Esophagus muscularis mucosa (tissue), 4 donors: ENCODE data around the gene PTPN1. TPM values are rescaled to one million over a fixed set of nuclear protein-coding genes. Genes with fewer than 3 reads are reported as not detected.

ENCODE experiments used
- DNase-seq: peaks from one replicate; pipeline ENCODE4 v3.0.0-alpha.2; 2017; ENCODE audit errors: extremely low spot score
- H3K27ac ChIP-seq, 4 donors: fragments of 200-600 bp; sonication (generic); replicated peaks in 1 of 4; 1 replicate in 3 of 4; 2 replicates in 1 of 4; pipeline ENCODE4 v1.5.1; 2016 to 2019; ENCODE audit warnings: mild to moderate bottlenecking in 1 of 4
- H3K27me3 ChIP-seq, 4 donors: fragments of 200-600 bp; sonication (generic); one replicate each; pipeline versions ENCODE4 v1.5.1 to v1.6.0; 2016 to 2019
- H3K36me3 ChIP-seq, 4 donors: fragments of 200-600 bp; sonication (generic); one replicate each; pipeline ENCODE4 v1.5.1; 2016 to 2019
- H3K4me1 ChIP-seq, 4 donors: fragments of 200-600 bp; sonication (generic); one replicate each; pipeline ENCODE4 v1.5.1; 2016 to 2019
- H3K4me3 ChIP-seq, 4 donors: fragments of 200-600 bp; sonication (generic); 1 replicate in 2 of 4; 2 replicates in 2 of 4; pipeline ENCODE4 v1.5.1; 2016 to 2019; ENCODE audit warnings: mild to moderate bottlenecking in 4 of 4, moderate library complexity in 1 of 4
- H3K9me3 ChIP-seq, 4 donors: fragments of 200-600 bp; sonication (generic); 1 replicate in 3 of 4; 2 replicates in 1 of 4; pipeline ENCODE4 v1.5.1; 2016 to 2019
- EP300 ChIP-seq: sonication (generic); formaldehyde crosslinking; IDR thresholded peaks from one replicate; pipeline ENCODE4 v1.6.1; 2017; ENCODE audit warnings: antibody characterized with exemption
- POLR2A ChIP-seq: fragments of 450-650 bp; IDR thresholded peaks from one replicate; pipeline ENCODE4 v1.6.1; 2017; ENCODE audit warnings: antibody characterized with exemption, moderate library complexity, mild to moderate bottlenecking, low read depth
- POLR2AphosphoS5 ChIP-seq, 2 donors: sonication (generic); formaldehyde crosslinking; IDR thresholded peaks; one replicate each; pipeline ENCODE4 v1.6.1; 2017; ENCODE audit warnings: antibody characterized with exemption in 2 of 2
- WGBS: methylation state at CpG from one replicate; pipeline ENCODE4 v1.1.5; 2018; 5-methylcytosine and 5-hydroxymethylcytosine counted together
- intact Hi-C: fragments of 100-400 bp; cut with DNase I; formaldehyde crosslinking; loops from one replicate; pipeline ENCODE4 v1.15.1; 2023
- total RNA-seq, 4 donors: library from RNA; depleted of rRNA; stranded (reverse); fragments of >200 nt; gene quantifications; one replicate each; pipeline versions ENCODE4 v1.1.0 to v1.2.1, GENCODE V29; 2016
- TF ChIP-seq, protein P1 (sequence below), 3 experiments: fragments of 200-600 bp in 2 of 3; fragments of 450-650 bp in 1 of 3; sonication (generic) in 2 of 3; IDR thresholded peaks; one replicate each; pipeline ENCODE4 v1.5.1; 2017 to 2019; ENCODE audit warnings: antibody characterized with exemption in 3 of 3, mild to moderate bottlenecking in 2 of 3, moderate library complexity in 1 of 3

PTPN1 gene
- total RNA-seq, 4 donors from 2014 or later, result 21.2 to 49.0 (median 41.0) TPM

DNA sequence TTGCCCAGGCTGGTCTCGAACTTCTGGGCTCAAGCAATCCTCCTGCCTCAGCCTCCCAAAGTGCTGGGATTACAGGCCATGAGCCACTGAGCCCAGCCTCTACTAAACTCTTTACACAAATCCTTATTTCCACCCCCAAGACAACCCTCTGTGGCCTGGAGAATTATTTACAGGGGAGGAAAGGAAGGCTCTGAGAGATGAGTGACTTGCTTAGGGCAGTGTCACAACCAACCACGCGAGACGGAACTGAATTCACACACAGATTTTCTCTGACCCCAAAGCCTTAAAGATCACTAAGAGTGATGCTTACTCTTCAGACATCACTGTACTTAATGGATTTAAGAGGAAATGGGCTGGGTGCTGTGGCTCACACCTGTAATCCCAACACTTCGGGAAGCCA is 95.0 kb downstream of the PTPN1 start:
- intact Hi-C loops, result no loop called here
- H3K9me3 ChIP-seq, result no peaks in the 10 kb centered on the region

DNA sequence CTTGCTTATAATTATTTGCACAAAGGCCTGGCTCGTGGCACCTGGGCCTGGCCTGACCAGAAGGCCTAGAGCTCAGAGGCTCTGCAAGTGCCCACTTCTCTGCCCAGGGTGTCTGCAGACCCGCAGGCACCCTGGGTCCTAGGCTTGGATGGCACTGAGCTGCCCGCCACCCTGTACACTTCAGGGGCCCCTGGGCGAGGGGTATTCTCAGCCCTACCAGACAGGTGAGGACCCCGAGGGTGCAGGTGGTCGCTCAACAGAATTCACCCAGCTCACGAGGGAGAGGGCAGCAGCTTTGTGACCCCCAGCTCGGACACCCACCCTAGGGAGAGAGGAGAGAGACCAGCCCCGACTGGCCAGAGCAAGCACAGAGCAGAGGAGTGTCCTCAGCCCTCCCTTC is 97.3 kb downstream of the PTPN1 start:
- intact Hi-C loops, result no loop called here
- Histone ChIP-seq H3K4me3 (no peak overlapping the region), H3K4me1 (peaks cover 0 to 6% (median 0%) of the 10 kb centered on the region in 4 donors), H3K9me3 (no peaks in the 10 kb centered on the region), H3K27ac (no peak overlapping the region), H3K36me3 (peaks cover 0 to 20% (median 16%) of the 10 kb centered on the region in 4 donors), H3K27me3 (peaks cover 0 to 5% (median 0%) of the 10 kb centered on the region in 4 donors)
- DNase-seq, result no peak
- no peak for TF ChIP-seq POLR2A
- no peak for TF ChIP-seq EP300
- no peak for TF ChIP-seq POLR2AphosphoS5 (IDR thresholded peaks at IDR 0.05)
- TF ChIP-seq, protein P1, sequence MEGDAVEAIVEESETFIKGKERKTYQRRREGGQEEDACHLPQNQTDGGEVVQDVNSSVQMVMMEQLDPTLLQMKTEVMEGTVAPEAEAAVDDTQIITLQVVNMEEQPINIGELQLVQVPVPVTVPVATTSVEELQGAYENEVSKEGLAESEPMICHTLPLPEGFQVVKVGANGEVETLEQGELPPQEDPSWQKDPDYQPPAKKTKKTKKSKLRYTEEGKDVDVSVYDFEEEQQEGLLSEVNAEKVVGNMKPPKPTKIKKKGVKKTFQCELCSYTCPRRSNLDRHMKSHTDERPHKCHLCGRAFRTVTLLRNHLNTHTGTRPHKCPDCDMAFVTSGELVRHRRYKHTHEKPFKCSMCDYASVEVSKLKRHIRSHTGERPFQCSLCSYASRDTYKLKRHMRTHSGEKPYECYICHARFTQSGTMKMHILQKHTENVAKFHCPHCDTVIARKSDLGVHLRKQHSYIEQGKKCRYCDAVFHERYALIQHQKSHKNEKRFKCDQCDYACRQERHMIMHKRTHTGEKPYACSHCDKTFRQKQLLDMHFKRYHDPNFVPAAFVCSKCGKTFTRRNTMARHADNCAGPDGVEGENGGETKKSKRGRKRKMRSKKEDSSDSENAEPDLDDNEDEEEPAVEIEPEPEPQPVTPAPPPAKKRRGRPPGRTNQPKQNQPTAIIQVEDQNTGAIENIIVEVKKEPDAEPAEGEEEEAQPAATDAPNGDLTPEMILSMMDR (IDR thresholded peaks at IDR 0.05), result no peak
- 94% methylated on average over 6 of the region's 9 CpGs for WGBS

More for the DNA sequence above, 95.0 kb downstream of the PTPN1 start:
- Histone ChIP-seq H3K4me1 (no peaks in the 10 kb centered on the region), H3K36me3 (peaks cover 0 to 31% (median 24%) of the 10 kb centered on the region in 4 donors), H3K27ac (no peak overlapping the region), H3K4me3 (no peak overlapping the region), H3K27me3 (peaks cover 0 to 17% (median 0%) of the 10 kb centered on the region in 4 donors)
- WGBS, result 95% methylated on average over 5 of the region's 5 CpGs
- DNase-seq, result no peak
- TF ChIP-seq POLR2AphosphoS5 (IDR thresholded peaks at IDR 0.05) (no peak), POLR2A (no peak), EP300 (no peak)
- TF ChIP-seq, protein P1 (IDR thresholded peaks at IDR 0.05), result no peak

DNA sequence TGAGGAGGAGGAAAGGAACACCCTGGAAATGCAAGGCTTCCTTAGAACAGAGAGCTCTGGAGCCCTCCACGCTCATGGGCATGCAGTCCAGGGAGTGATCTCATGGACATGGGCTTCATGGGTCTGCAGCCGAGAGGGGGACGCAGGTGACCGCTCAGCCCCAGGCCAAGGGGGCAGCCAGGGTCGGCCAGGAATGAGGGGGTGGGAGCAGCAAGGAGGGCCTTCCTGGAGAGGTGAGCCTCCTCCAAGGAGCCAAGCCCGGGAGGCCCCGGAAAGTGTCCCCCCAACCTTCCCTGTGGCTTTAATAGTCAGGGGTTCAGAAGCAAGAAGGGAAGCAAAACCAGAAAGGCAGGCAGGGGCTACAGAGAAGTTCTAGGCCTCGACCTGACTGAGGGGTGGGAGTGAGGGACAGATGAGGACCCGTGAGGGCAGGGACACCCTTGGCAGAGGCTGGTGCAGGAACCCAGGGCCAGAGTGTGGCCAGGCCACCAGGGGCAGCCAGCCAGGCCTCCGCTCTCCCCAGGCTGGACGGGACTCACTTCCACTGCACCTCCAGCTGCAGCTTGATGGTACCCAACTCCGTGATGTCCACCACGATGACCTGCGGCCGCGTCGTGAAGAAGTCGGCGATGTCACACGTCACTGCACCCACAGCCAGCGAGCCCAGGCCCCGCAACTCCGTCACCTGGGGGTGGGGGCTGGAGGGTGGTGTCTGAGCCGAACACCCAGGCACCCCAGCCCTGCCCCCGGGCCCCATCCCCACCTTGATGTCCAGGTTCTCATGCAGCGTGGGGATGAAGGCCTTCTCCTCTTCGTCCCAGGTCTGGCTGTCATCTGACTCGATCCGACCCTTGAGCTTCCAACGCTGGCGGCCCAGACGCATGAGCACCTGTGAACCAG is 97.9 kb downstream of the PTPN1 start:
- intact Hi-C loops, result no loop called here
- WGBS, result 89% methylated on average over 8 of the region's 32 CpGs

DNA sequence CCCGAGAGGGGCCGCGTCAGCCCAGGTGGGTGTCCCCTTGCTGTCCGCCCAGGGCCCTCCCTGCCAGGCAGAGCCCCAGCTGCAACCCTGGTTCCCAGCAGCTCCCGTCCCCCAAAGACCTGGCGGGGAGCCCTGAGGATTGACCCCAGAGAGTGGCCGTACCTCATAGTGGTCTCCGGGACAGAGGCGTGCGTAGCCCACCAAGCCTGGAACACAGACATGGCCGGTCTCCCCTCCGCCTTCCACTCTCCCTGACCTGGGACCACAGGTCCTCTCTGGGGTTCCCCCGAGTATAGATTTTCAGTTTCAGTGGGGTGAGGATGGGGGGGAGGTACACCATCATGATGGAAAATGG is 98.5 kb downstream of the PTPN1 start:
- TF ChIP-seq EP300 (no peak), POLR2A (no peak), POLR2AphosphoS5 (IDR thresholded peaks at IDR 0.05) (no peak)
- TF ChIP-seq, protein P1 (IDR thresholded peaks at IDR 0.05), result no peak

More for the DNA sequence above, 97.9 kb downstream of the PTPN1 start:
- DNase-seq, result no peak
- Histone ChIP-seq H3K27ac (no peak overlapping the region), H3K27me3 (no peaks in the 10 kb centered on the region), H3K9me3 (no peaks in the 10 kb centered on the region), H3K4me3 (no peak overlapping the region), H3K4me1 (peaks cover 0 to 6% (median 0%) of the 10 kb centered on the region in 4 donors), H3K36me3 (peaks cover 0 to 20% (median 14%) of the 10 kb centered on the region in 4 donors)
- TF ChIP-seq POLR2A, result no peak
- no peak for TF ChIP-seq EP300
- no peak for TF ChIP-seq POLR2AphosphoS5 (IDR thresholded peaks at IDR 0.05)
- TF ChIP-seq, protein P1 (IDR thresholded peaks at IDR 0.05), result no peak

More for the DNA sequence above, 98.5 kb downstream of the PTPN1 start:
- no peak for DNase-seq
- Histone ChIP-seq H3K27me3 (no peaks in the 10 kb centered on the region), H3K36me3 (peaks cover 0 to 20% (median 12%) of the 10 kb centered on the region in 4 donors), H3K9me3 (no peaks in the 10 kb centered on the region), H3K27ac (no peak overlapping the region), H3K4me1 (peaks cover 0 to 6% (median 0%) of the 10 kb centered on the region in 4 donors), H3K4me3 (no peak overlapping the region)
- WGBS, result 92% methylated on average over 7 of the region's 13 CpGs
- intact Hi-C loops, result no loop called here
